ENCODE results near the gene BTLA.
"Not testable (repeated sequence)": the region's sequence is repeated elsewhere in the genome, so short reads cannot be mapped to it uniquely, and the experiment has no call there.

Gene BTLA, protein sequence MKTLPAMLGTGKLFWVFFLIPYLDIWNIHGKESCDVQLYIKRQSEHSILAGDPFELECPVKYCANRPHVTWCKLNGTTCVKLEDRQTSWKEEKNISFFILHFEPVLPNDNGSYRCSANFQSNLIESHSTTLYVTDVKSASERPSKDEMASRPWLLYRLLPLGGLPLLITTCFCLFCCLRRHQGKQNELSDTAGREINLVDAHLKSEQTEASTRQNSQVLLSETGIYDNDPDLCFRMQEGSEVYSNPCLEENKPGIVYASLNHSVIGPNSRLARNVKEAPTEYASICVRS

DNA sequence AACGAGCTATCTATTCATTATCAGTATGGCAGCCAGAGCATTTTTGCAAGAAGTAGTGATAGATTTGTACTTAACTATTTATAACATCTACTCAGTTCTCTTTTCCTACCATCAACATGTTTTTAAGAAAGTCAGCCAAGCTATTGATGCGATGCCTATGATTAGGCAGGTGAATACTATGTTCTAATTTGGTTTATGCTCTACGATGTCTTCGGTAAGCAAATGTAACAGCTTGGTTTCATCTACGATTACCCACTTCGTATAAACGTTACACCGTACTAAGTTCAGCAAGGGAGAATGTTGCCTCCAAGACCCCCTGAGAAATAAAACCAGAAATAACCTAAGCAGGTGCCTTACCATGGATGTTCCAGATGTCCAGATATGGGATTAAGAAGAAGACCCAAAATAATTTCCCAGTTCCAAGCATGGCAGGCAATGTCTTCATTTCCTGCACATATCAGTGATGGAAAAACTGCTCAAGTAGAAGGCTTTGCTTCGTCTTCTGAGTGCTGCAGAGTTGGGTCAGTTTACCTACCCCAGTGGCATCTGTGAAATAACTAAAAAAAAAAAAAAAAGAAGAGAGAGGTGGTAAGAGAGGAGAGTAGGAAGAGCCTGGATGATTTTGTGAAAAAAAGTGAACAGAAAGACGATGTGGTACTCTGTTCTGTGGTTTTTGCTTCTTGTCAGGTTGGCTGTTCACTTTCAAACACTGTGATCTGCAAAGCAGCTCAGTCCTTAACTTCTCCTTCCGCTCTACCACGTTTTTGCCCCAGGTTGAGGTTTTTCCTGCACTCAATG is at the start of gene BTLA:
Gene BTLA, minus strand, starts transcription at position 559 of the 798 bp plus-strand sequence. Its CDS starts 114 bp downstream, at position 445.
- Histone ChIP-seq H3K9me3 (ENCODE audit: control insufficient read depth, low read depth, low read length) (no peaks in the 10 kb centered on the region), H3K9ac (ENCODE audit: low read length) (no peak within 1 kb of the TSS), H3K4me1 (ENCODE audit: control insufficient read depth, low read depth, low read length) (no peaks in the 10 kb centered on the region), H3K27me3 (ENCODE audit: control insufficient read depth, insufficient read depth, low read length) (no peaks in the 10 kb centered on the region), H3K27ac (ENCODE audit: low read length) (no peak within 1 kb of the TSS), H3K4me3 (ENCODE audit: low read length) (no peak within 1 kb of the TSS), H3K36me3 (ENCODE audit: control insufficient read depth, low read depth, low read length) (no peaks in the 10 kb centered on the region)

GRCh38 chr3:112546216-112546759 is 47.0 kb upstream of the BTLA start:
- H3K27me3 ChIP-seq (ENCODE audit: control insufficient read depth, insufficient read depth, low read length): no peaks in the 10 kb centered on the region
- H3K9ac ChIP-seq (ENCODE audit: low read length): no peak overlapping the region
- peaks cover 27% of the 10 kb centered on the region for H3K36me3 ChIP-seq (ENCODE audit: control insufficient read depth, low read depth, low read length)
- no peaks in the 10 kb centered on the region for H3K4me1 ChIP-seq (ENCODE audit: control insufficient read depth, low read depth, low read length)
- H3K27ac ChIP-seq (ENCODE audit: low read length): no peak overlapping the region
- no peak overlapping the region for H3K4me3 ChIP-seq (ENCODE audit: low read length)
- H3K9me3 ChIP-seq (ENCODE audit: control insufficient read depth, low read depth, low read length): no peaks in the 10 kb centered on the region

DNA sequence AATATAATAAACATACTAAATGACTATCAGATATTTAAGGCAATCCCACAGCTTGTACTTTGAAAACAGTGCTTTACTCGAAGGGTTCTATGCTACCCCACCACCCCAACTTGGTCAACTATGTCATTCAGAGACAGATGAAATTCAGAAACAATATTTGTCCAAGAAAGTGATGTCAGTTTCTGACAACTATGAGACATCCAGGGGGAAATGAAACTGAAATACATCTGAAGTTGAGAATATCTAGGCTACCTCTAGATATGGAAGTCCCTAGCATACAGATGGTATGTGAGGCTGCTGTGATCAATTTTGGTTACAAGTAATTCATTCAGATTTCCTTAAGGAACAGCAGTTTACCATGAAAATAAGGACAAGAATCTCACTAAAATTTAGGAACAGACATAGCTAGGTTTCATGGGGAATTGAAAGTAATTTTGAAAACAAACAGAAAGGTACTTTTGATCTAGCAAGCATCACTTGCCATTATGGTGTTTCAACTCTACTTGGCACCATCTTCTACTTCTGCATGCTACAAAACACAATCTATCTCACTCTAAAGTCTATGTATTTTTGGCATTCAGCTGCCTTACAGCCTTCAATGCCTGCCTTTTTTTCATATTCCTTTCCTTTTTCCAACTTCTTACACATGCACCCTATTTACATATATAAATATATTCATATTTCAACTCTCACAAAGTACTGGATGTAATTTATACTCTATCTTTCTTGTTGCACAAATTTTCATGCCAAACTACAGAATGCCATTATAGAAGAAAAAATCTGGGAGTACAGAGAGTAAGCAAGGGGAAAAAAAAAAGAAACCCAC is 40.8 kb upstream of the BTLA start:
- no peaks in the 10 kb centered on the region for H3K4me1 ChIP-seq (ENCODE audit: control insufficient read depth, low read depth, low read length)
- no peaks in the 10 kb centered on the region for H3K27me3 ChIP-seq (ENCODE audit: control insufficient read depth, insufficient read depth, low read length)
- H3K4me3 ChIP-seq (ENCODE audit: low read length): no peak overlapping the region
- no peak overlapping the region for H3K27ac ChIP-seq (ENCODE audit: low read length)
- no peak overlapping the region for H3K9ac ChIP-seq (ENCODE audit: low read length)
- H3K36me3 ChIP-seq (ENCODE audit: control insufficient read depth, low read depth, low read length): peaks cover 30% of the 10 kb centered on the region
- no peaks in the 10 kb centered on the region for H3K9me3 ChIP-seq (ENCODE audit: control insufficient read depth, low read depth, low read length)

DNA sequence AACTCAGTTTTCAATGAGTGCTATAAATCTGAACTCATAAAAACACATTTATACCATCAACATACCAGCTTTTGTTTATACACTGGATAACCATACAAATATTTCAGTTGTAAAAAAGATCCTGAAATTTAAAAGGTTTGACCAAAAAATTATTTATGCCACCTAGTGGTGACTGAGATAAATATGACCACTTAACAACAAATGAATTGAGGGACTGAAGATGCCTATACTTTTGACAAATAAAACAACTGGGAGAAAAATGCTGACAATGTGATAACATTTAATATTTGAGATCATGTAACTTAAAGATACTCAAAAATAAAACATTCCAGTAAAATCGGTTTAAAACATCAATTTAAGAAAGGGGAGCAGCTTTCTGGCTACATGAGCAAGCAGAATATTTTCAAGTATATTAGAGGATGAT is 32.1 kb upstream of the BTLA start:
- Histone ChIP-seq H3K9me3 (ENCODE audit: control insufficient read depth, low read depth, low read length) (no peaks in the 10 kb centered on the region), H3K4me3 (ENCODE audit: low read length) (no peak overlapping the region), H3K36me3 (ENCODE audit: control insufficient read depth, low read depth, low read length) (peaks cover 23% of the 10 kb centered on the region), H3K4me1 (ENCODE audit: control insufficient read depth, low read depth, low read length) (no peaks in the 10 kb centered on the region), H3K27ac (ENCODE audit: low read length) (no peak overlapping the region), H3K27me3 (ENCODE audit: control insufficient read depth, insufficient read depth, low read length) (no peaks in the 10 kb centered on the region), H3K9ac (ENCODE audit: low read length) (no peak overlapping the region)

DNA sequence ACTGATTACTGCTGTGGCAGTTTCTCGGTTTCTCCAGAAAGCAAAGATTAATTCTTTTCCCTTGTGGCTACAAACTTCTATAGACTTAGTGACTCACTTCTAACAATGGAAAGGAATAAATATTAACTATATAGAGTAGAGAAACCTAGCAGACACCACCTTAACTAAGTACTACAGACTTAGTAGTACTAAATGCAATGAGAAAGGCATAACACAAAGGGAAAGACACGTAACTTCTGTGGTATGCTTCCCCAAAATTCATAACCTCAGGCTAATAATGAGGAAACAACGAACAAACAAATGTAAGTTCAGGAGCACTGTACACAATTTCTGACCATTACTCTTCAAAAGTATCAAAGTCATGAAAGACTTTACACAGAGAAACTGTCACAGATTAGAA is 31.3 kb upstream of the BTLA start:
- no peak overlapping the region for H3K27ac ChIP-seq (ENCODE audit: low read length)
- no peaks in the 10 kb centered on the region for H3K4me1 ChIP-seq (ENCODE audit: control insufficient read depth, low read depth, low read length)
- H3K4me3 ChIP-seq (ENCODE audit: low read length): no peak overlapping the region
- no peaks in the 10 kb centered on the region for H3K9me3 ChIP-seq (ENCODE audit: control insufficient read depth, low read depth, low read length)
- peaks cover 18% of the 10 kb centered on the region for H3K36me3 ChIP-seq (ENCODE audit: control insufficient read depth, low read depth, low read length)
- no peak overlapping the region for H3K9ac ChIP-seq (ENCODE audit: low read length)
- no peaks in the 10 kb centered on the region for H3K27me3 ChIP-seq (ENCODE audit: control insufficient read depth, insufficient read depth, low read length)

- H3K4me1 ChIP-seq (ENCODE audit: control insufficient read depth, low read depth, low read length); H3K36me3 ChIP-seq (ENCODE audit: control insufficient read depth, low read depth, low read length); H3K27me3 ChIP-seq (ENCODE audit: control insufficient read depth, insufficient read depth, low read length); H3K9me3 ChIP-seq (ENCODE audit: control insufficient read depth, low read depth, low read length); H3K27ac ChIP-seq (ENCODE audit: low read length); H3K4me3 ChIP-seq (ENCODE audit: low read length); H3K9ac ChIP-seq (ENCODE audit: low read length): not testable (repeated sequence)
These were observed 24.9 kb upstream of the BTLA start for GRCh38 chr3:112524127-112524526.

DNA sequence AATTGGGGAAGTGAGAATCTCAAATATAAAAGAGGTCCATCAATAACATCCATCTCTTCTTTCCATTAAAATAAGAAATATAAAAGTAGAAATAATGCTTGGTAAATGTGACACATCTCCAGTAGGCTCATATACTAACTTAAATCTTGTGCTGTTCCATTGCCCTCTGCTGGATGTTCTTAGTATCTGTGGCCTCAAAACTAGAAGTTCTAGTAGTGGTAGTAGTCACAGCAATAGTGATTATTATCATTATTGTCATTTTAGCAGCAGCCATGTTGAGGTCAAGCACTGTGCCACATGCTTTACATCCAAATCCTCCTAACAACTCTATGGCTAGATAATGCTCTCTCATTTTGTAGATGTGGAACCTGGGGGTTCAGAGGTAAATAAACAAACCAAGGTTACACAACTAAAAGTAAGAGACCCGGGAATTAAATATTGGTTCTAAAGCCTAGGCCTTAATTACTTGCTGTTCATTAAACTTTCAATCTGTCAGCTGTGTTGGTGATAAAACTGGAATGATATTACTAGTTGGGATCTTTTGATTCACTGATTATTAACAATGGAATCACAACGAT is 20.2 kb upstream of the BTLA start:
- no peaks in the 10 kb centered on the region for H3K36me3 ChIP-seq (ENCODE audit: control insufficient read depth, low read depth, low read length)
- H3K4me3 ChIP-seq (ENCODE audit: low read length): no peak overlapping the region
- H3K4me1 ChIP-seq (ENCODE audit: control insufficient read depth, low read depth, low read length): no peaks in the 10 kb centered on the region
- no peak overlapping the region for H3K27ac ChIP-seq (ENCODE audit: low read length)
- no peaks in the 10 kb centered on the region for H3K27me3 ChIP-seq (ENCODE audit: control insufficient read depth, insufficient read depth, low read length)
- H3K9me3 ChIP-seq (ENCODE audit: control insufficient read depth, low read depth, low read length): no peaks in the 10 kb centered on the region
- no peak overlapping the region for H3K9ac ChIP-seq (ENCODE audit: low read length)

DNA sequence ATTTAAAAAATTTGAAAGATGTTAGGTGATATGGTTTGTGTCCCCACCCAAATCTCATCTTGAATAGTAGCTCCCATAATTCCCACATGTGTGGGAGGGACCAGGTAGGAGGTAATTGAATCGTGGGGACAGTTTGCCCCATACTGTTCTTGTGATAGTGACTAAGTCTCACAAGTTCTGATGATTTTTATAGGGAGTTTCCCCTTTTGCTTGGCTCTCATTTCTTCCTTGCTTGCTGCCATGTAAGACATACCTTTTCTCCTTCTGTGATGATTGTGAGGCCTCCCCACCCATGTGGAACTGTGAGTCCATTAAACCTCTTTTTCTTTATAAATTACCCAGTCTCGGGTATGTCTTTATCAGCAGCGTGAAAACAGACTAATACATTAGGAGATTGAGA is 19.7 kb upstream of the BTLA start:
- not testable (repeated sequence) for H3K27ac ChIP-seq (ENCODE audit: low read length); H3K9me3 ChIP-seq (ENCODE audit: control insufficient read depth, low read depth, low read length); H3K36me3 ChIP-seq (ENCODE audit: control insufficient read depth, low read depth, low read length); H3K4me1 ChIP-seq (ENCODE audit: control insufficient read depth, low read depth, low read length); H3K9ac ChIP-seq (ENCODE audit: low read length); H3K27me3 ChIP-seq (ENCODE audit: control insufficient read depth, insufficient read depth, low read length); H3K4me3 ChIP-seq (ENCODE audit: low read length)

- H3K27me3 ChIP-seq (ENCODE audit: control insufficient read depth, insufficient read depth, low read length): no peaks in the 10 kb centered on the region
- no peaks in the 10 kb centered on the region for H3K4me1 ChIP-seq (ENCODE audit: control insufficient read depth, low read depth, low read length)
- no peak overlapping the region for H3K9ac ChIP-seq (ENCODE audit: low read length)
- H3K27ac ChIP-seq (ENCODE audit: low read length): no peak overlapping the region
- H3K9me3 ChIP-seq (ENCODE audit: control insufficient read depth, low read depth, low read length): peaks cover 20% of the 10 kb centered on the region
- no peak overlapping the region for H3K4me3 ChIP-seq (ENCODE audit: low read length)
- H3K36me3 ChIP-seq (ENCODE audit: control insufficient read depth, low read depth, low read length): no peaks in the 10 kb centered on the region
These were observed 15.4 kb upstream of the BTLA start for GRCh38 chr3:112514527-112515128.

DNA sequence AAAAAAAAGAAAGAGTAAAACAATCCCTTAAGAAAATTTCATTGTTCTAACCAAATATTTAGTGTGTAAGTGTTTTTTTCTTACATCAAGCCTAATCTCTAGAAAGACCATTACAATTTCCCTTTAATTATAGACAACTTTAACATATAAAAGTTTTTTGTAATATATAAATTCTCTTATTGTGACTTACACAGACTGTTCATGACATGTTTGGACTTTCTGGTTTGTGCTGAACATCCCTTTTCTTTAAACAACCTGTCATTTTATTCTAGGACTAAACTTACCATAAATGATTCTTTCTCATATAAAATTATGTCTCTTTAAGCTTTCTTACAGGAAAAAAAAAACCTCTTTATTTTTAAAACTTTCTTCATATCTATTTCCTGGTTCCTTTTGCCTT is 13.0 kb upstream of the BTLA start:
- no peak overlapping the region for H3K4me3 ChIP-seq (ENCODE audit: low read length)
- no peaks in the 10 kb centered on the region for H3K27me3 ChIP-seq (ENCODE audit: control insufficient read depth, insufficient read depth, low read length)
- no peaks in the 10 kb centered on the region for H3K4me1 ChIP-seq (ENCODE audit: control insufficient read depth, low read depth, low read length)

DNA sequence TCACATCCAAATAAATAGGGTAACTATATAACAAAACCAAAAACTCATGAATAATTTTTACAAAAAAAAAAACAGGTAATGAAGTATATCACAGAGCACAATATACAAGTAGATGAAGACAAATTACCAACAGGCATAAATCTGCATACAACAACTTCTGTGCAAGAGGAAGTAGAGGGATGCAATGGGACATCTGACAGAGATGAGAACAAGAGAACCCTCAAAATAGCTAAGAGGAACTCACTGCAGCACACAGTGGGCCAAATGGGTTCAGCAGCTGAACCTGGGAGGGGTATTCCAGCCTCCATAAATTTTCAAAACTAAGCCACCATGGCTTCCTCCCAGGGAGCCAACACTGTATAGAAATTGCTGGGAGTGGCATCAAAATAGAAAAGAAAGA is 9.6 kb upstream of the BTLA start:
- Histone ChIP-seq H3K27ac (ENCODE audit: low read length) (no peak overlapping the region), H3K27me3 (ENCODE audit: control insufficient read depth, insufficient read depth, low read length) (no peaks in the 10 kb centered on the region), H3K9ac (ENCODE audit: low read length) (no peak overlapping the region), H3K9me3 (ENCODE audit: control insufficient read depth, low read depth, low read length) (peaks cover 20% of the 10 kb centered on the region), H3K4me1 (ENCODE audit: control insufficient read depth, low read depth, low read length) (no peaks in the 10 kb centered on the region), H3K36me3 (ENCODE audit: control insufficient read depth, low read depth, low read length) (no peaks in the 10 kb centered on the region), H3K4me3 (ENCODE audit: low read length) (no peak overlapping the region)

More for the DNA sequence above, 13.0 kb upstream of the BTLA start:
- H3K27ac ChIP-seq (ENCODE audit: low read length): no peak overlapping the region
- H3K9ac ChIP-seq (ENCODE audit: low read length): no peak overlapping the region
- peaks cover 20% of the 10 kb centered on the region for H3K9me3 ChIP-seq (ENCODE audit: control insufficient read depth, low read depth, low read length)
- H3K36me3 ChIP-seq (ENCODE audit: control insufficient read depth, low read depth, low read length): no peaks in the 10 kb centered on the region
